HepG2 (cell line): Measurements from ENCODE around the gene PDE9A. TPM values are rescaled to one million over a fixed set of nuclear protein-coding genes. Genes with fewer than 3 reads are reported as not detected.
"Not testable (repeated sequence)": the region's sequence is repeated elsewhere in the genome, so short reads cannot be mapped to it uniquely, and the experiment has no call there.

Experiments used
- CEBPB ChIP-seq: IDR thresholded peaks from 2 replicates; pipeline ENCODE4 v1.6.1; 2011; ENCODE audit warnings: low read depth, low read length, improper control_type of control experiment, borderline replicate concordance
- HDAC1 ChIP-seq: sonication (generic); formaldehyde crosslinking; IDR thresholded peaks from 2 replicates; pipeline ENCODE4 v1.5.1; 2020; ENCODE audit warnings: mild to moderate bottlenecking, missing genetic modification reagents
- NCOR1 ChIP-seq: fragments of 200-600 bp; sonication (generic); IDR thresholded peaks from 2 replicates; pipeline ENCODE4 v1.7.0; 2017; ENCODE audit warnings: antibody characterized with exemption, low read length, borderline replicate concordance
- RARA ChIP-seq: IDR thresholded peaks from 2 replicates; pipeline ENCODE4 v1.6.1; 2016; ENCODE audit warnings: missing genetic modification reagents, missing compliant biosample characterization
- TBL1XR1 ChIP-seq: fragments of 150-350 bp; IDR thresholded peaks from 2 replicates; pipeline ENCODE4 v1.6.1; 2014; ENCODE audit warnings: borderline replicate concordance, low read length; ENCODE audit not compliant: partially characterized antibody
- TEAD3 ChIP-seq: optimal IDR thresholded peaks from 2 replicates; pipeline ENCODE3; 2016; ENCODE audit warnings: borderline replicate concordance
- ZNF292 ChIP-seq: sonication (generic); formaldehyde crosslinking; IDR thresholded peaks from 2 replicates; pipeline ENCODE4 v1.8.1; 2022; ENCODE audit warnings: mild to moderate bottlenecking, low read depth, missing genetic modification reagents, borderline replicate concordance
- ZNF646 ChIP-seq: sonication (generic); formaldehyde crosslinking; IDR thresholded peaks from 2 replicates; pipeline ENCODE4 v1.9.0; 2021; ENCODE audit warnings: mild to moderate bottlenecking, missing genetic modification reagents
- ZNF772 ChIP-seq: sonication (generic); formaldehyde crosslinking; IDR thresholded peaks from 2 replicates; pipeline ENCODE4 v1.5.0; 2020; ENCODE audit warnings: mild to moderate bottlenecking, missing genetic modification reagents
- ZSCAN25 ChIP-seq: sonication (generic); formaldehyde crosslinking; IDR thresholded peaks from 2 replicates; pipeline ENCODE4 v1.8.0; 2022; ENCODE audit warnings: mild to moderate bottlenecking, missing genetic modification reagents
- polyA plus RNA-seq, 8 experiments: library from polyadenylated mRNA; depleted of rRNA in 3 of 8; stranded (reverse) in 7 of 8; unstranded in 1 of 8; fragments of >200 nt; fragmentation: Illumina TruSeq in 4 of 8; extraction: Trizol in 4 of 8; gene quantifications; 2 replicates each; pipeline versions ENCODE4 v1.2.1 to v1.2.3, GENCODE V29; 2011 to 2016; ENCODE audit warnings: low read depth in 4 of 8, missing spikeins in 1 of 8, mixed read lengths in 1 of 8; ENCODE audit not compliant: insufficient read depth in 1 of 8
- total RNA-seq, 5 experiments: library from RNA; depleted of rRNA; stranded (reverse); fragments of >200 nt; fragmentation: Illumina TruSeq; extraction: Trizol; gene quantifications; 2 replicates each; pipeline ENCODE4 v1.2.3, GENCODE V29; 2016; ENCODE audit warnings: low read depth in 1 of 5
- TF ChIP-seq, protein P1 (sequence below), 2 experiments: fragments of 450-650 bp in 1 of 2; sonication (generic) in 1 of 2; formaldehyde crosslinking in 1 of 2; IDR thresholded peaks; 2 replicates each; pipeline versions ENCODE4 v1.6.1 to v1.8.0; 2016 to 2022; ENCODE audit warnings: antibody characterized with exemption in 1 of 2, mild to moderate bottlenecking in 1 of 2, missing genetic modification reagents in 1 of 2
- TF ChIP-seq, protein P2 (sequence below): IDR thresholded peaks from 2 replicates; pipeline ENCODE4 v1.6.1; 2016; ENCODE audit warnings: mild to moderate bottlenecking

The PDE9A gene
- total and polyA plus RNA-seq, 2 of the 13 experiments (the other 11 are each of a cell fraction or from before 2014, with no cell fraction given), result 4.6 to 19.7 TPM

- TF ChIP-seq NCOR1 (peak; percentile 59; the same call in 1 of the 2 replicates), ZNF772 (peak; percentile 48; the same call in 1 of the 2 replicates), ZNF646 (0 out of 2 replicates have a peak, but pooled peaks have one; percentile 38), ZNF292 (CRISPR knock-in tag) (peak; percentile 73; the same call in 1 of the 2 replicates), RARA (CRISPR knock-in tag) (peak; percentile 77), ZSCAN25 (0 out of 2 replicates have a peak, but pooled peaks have one; percentile 38), TEAD3 (CRISPR knock-in tag) (peak; percentile 40), CEBPB (peak; percentile 92), TBL1XR1 (peak; percentile 49), HDAC1 (CRISPR knock-in tag) (peak; percentile 38; the same call in 1 of the 2 replicates)
- TF ChIP-seq, protein P1, sequence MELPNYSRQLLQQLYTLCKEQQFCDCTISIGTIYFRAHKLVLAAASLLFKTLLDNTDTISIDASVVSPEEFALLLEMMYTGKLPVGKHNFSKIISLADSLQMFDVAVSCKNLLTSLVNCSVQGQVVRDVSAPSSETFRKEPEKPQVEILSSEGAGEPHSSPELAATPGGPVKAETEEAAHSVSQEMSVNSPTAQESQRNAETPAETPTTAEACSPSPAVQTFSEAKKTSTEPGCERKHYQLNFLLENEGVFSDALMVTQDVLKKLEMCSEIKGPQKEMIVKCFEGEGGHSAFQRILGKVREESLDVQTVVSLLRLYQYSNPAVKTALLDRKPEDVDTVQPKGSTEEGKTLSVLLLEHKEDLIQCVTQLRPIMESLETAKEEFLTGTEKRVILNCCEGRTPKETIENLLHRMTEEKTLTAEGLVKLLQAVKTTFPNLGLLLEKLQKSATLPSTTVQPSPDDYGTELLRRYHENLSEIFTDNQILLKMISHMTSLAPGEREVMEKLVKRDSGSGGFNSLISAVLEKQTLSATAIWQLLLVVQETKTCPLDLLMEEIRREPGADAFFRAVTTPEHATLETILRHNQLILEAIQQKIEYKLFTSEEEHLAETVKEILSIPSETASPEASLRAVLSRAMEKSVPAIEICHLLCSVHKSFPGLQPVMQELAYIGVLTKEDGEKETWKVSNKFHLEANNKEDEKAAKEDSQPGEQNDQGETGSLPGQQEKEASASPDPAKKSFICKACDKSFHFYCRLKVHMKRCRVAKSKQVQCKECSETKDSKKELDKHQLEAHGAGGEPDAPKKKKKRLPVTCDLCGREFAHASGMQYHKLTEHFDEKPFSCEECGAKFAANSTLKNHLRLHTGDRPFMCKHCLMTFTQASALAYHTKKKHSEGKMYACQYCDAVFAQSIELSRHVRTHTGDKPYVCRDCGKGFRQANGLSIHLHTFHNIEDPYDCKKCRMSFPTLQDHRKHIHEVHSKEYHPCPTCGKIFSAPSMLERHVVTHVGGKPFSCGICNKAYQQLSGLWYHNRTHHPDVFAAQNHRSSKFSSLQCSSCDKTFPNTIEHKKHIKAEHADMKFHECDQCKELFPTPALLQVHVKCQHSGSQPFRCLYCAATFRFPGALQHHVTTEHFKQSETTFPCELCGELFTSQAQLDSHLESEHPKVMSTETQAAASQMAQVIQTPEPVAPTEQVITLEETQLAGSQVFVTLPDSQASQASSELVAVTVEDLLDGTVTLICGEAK (IDR thresholded peaks at IDR 0.05), result not testable (repeated sequence)
- TF ChIP-seq, protein P1 (CRISPR knock-in tag; IDR thresholded peaks at IDR 0.05), result 0 out of 2 replicates have a peak, but pooled peaks have one; percentile 48
- TF ChIP-seq, protein P2, sequence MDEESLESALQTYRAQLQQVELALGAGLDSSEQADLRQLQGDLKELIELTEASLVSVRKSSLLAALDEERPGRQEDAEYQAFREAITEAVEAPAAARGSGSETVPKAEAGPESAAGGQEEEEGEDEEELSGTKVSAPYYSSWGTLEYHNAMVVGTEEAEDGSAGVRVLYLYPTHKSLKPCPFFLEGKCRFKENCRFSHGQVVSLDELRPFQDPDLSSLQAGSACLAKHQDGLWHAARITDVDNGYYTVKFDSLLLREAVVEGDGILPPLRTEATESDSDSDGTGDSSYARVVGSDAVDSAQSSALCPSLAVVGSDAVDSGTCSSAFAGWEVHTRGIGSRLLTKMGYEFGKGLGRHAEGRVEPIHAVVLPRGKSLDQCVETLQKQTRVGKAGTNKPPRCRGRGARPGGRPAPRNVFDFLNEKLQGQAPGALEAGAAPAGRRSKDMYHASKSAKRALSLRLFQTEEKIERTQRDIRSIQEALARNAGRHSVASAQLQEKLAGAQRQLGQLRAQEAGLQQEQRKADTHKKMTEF (CRISPR knock-in tag), result peak; percentile 78
Observed at GRCh38 chr21:42715427-42715826, 62.0 kb downstream of the PDE9A start (continued).
